Keratinocyte (primary cell): ENCODE data around the gene HOXB4. TPM values are rescaled to one million over a fixed set of nuclear protein-coding genes. Genes with fewer than 3 reads are reported as not detected.

Experiments used
- DNase-seq: peaks from one replicate; pipeline ENCODE4 v3.0.0-alpha.2; 2011; ENCODE audit warnings: low read depth, missing footprints, low spot score
- FAIRE-seq: peaks from 2 replicates; lab custom pipeline; 2011; peaks lifted over from hg19 to GRCh38; lab: Jason Lieb, UNC
- H2AFZ ChIP-seq: 2 replicates; pipeline ENCODE4 v1.6.0; 2012; ENCODE audit warnings: low read length, control low read depth, inconsistent platforms; ENCODE audit not compliant: control insufficient read depth
- H3K27ac ChIP-seq: 2 replicates; pipeline ENCODE4 v1.5.1; 2011; ENCODE audit warnings: low read length; ENCODE audit not compliant: control insufficient read depth, insufficient read depth
- H3K27me3 ChIP-seq: 3 replicates; pipeline ENCODE4 v1.6.0; 2011; ENCODE audit warnings: low read length; ENCODE audit not compliant: control insufficient read depth, insufficient read depth; ENCODE audit errors: extremely low read depth
- H3K36me3 ChIP-seq, 2 experiments: 2 replicates in 1 of 2; 3 replicates in 1 of 2; pipeline ENCODE4 v1.5.1; 2011; ENCODE audit warnings: low read length in 2 of 2, mild to moderate bottlenecking in 1 of 2; ENCODE audit not compliant: control insufficient read depth in 2 of 2, insufficient read depth in 2 of 2; ENCODE audit errors: extremely low read depth in 1 of 2
- H3K4me1 ChIP-seq: 3 replicates; pipeline ENCODE4 v1.5.1; 2011; ENCODE audit warnings: low read length; ENCODE audit not compliant: control insufficient read depth, insufficient read depth; ENCODE audit errors: extremely low read depth
- H3K4me2 ChIP-seq: 3 replicates; pipeline ENCODE4 v1.6.0; 2011; ENCODE audit warnings: low read depth, low read length; ENCODE audit not compliant: control insufficient read depth, insufficient read depth; ENCODE audit errors: extremely low read depth
- H3K4me3 ChIP-seq, 3 experiments: fragments of 200-600 bp in 1 of 3; sonication (generic) in 1 of 3; 2 replicates in 2 of 3; 3 replicates in 1 of 3; pipeline ENCODE4 v1.5.1; 2011 to 2016; ENCODE audit warnings: low read length in 3 of 3, mild to moderate bottlenecking in 3 of 3, control low read depth in 2 of 3, inconsistent platforms in 1 of 3, low read depth in 1 of 3, mixed read lengths in 1 of 3, mixed run types in 1 of 3, moderate library complexity in 1 of 3; ENCODE audit not compliant: control insufficient read depth in 2 of 3, insufficient read depth in 2 of 3; ENCODE audit errors: extremely low read depth in 1 of 3
- H3K79me2 ChIP-seq: 2 replicates; pipeline ENCODE4 v1.6.0; 2012; ENCODE audit warnings: low read length; ENCODE audit not compliant: control insufficient read depth, insufficient read depth
- H3K9ac ChIP-seq: 3 replicates; pipeline ENCODE4 v1.6.0; 2011; ENCODE audit warnings: low read length; ENCODE audit not compliant: control insufficient read depth, insufficient read depth; ENCODE audit errors: extremely low read depth
- H3K9me1 ChIP-seq: 3 replicates; pipeline ENCODE4 v1.6.0; 2011; ENCODE audit warnings: low read length; ENCODE audit not compliant: control insufficient read depth, insufficient read depth; ENCODE audit errors: extremely low read depth
- H3K9me3 ChIP-seq: 2 replicates; pipeline ENCODE4 v1.5.1; 2012; ENCODE audit warnings: low read depth, low read length; ENCODE audit not compliant: control insufficient read depth
- H4K20me1 ChIP-seq: 3 replicates; pipeline ENCODE4 v1.6.0; 2011; ENCODE audit warnings: low read length; ENCODE audit not compliant: control insufficient read depth, insufficient read depth; ENCODE audit errors: extremely low read depth
- CTCF ChIP-seq, 3 experiments: IDR thresholded peaks in 1 of 3; conservative IDR thresholded peaks in 1 of 3; optimal IDR thresholded peaks in 1 of 3; 2 replicates in 2 of 3; 3 replicates in 1 of 3; pipeline versions ENCODE3 to v1.5.1; 2011; ENCODE audit warnings: low read length in 3 of 3, mild to moderate bottlenecking in 3 of 3, moderate library complexity in 2 of 3, control low read depth in 1 of 3, inconsistent platforms in 1 of 3; ENCODE audit not compliant: insufficient read depth in 2 of 3; ENCODE audit errors: extremely low read depth in 1 of 3
- EZH2 ChIP-seq: IDR thresholded peaks from one replicate; pipeline ENCODE4 v1.6.1; 2012; ENCODE audit warnings: inconsistent platforms, mild to moderate bottlenecking, low read length, moderate library complexity
- dilution Hi-C: fragments of 300-500 bp; cut with MboI; formaldehyde crosslinking; loops from one replicate; pipeline ENCODE4 v1.7.0; 2020; ENCODE audit warnings: low sequenced_read_pairs; ENCODE audit not compliant: extremely low pct_ligation_motif_present
- polyA plus RNA-seq, 5 experiments: library from polyadenylated mRNA; depleted of rRNA in 3 of 5; stranded (reverse) in 3 of 5; stranded (forward) in 1 of 5; unstranded in 1 of 5; fragments of >200 nt; gene quantifications; 1 replicate in 1 of 5; 2 replicates in 3 of 5; 3 replicates in 1 of 5; pipeline versions ENCODE4 v1.2.1 to v1.2.3, GENCODE V29; 2011 to 2012; ENCODE audit warnings: missing spikeins in 2 of 5, low read depth in 1 of 5, low replicate concordance in 1 of 5

Gene HOXB4
- polyA plus RNA-seq, 1 donor (not counting 4 experiments of a cell fraction or from before 2014, with no cell fraction given) = 0.59 TPM

- no peak overlapping the region for H3K9ac ChIP-seq
- H3K4me3 ChIP-seq = no peak overlapping the region
- H3K79me2 ChIP-seq = no peaks in the 10 kb centered on the region
- H3K9me3 ChIP-seq = no peaks in the 10 kb centered on the region
- FAIRE-seq (no peak), DNase-seq (no peak)
- H3K9me1 ChIP-seq = no peaks in the 10 kb centered on the region
- H4K20me1 ChIP-seq = no peaks in the 10 kb centered on the region
- H3K27ac ChIP-seq = no peak overlapping the region
- dilution Hi-C loops = no loop called here
- no peak overlapping the region for H3K4me2 ChIP-seq
- peaks cover 90% of the 10 kb centered on the region for H3K27me3 ChIP-seq
- no peaks in the 10 kb centered on the region for H3K36me3 ChIP-seq
- no peak overlapping the region for H2AFZ ChIP-seq
- H3K4me1 ChIP-seq = peaks cover 10% of the 10 kb centered on the region
- TF ChIP-seq CTCF (optimal IDR thresholded peaks at IDR 0.05 in 1 of 3, IDR thresholded peaks at IDR 0.05 in 1 of 3, conservative IDR thresholded peaks at IDR 0.05 in 1 of 3; ENCODE audit: extremely low read depth in 1 of 3, insufficient read depth in 2 of 3, low read length in 3 of 3) = no peak
- no peak for TF ChIP-seq EZH2
Measured at GRCh38 chr17:48608494-48608834, 30.3 kb upstream of the HOXB4 start.

- DNase-seq (no peak), FAIRE-seq (no peak)
- no peak overlapping the region for H3K4me3 ChIP-seq
- no peak overlapping the region for H3K27ac ChIP-seq
- H3K4me2 ChIP-seq = no peak overlapping the region
- H4K20me1 ChIP-seq = no peaks in the 10 kb centered on the region
- H3K9ac ChIP-seq = no peak overlapping the region
- H2AFZ ChIP-seq = no peak overlapping the region
- no peaks in the 10 kb centered on the region for H3K79me2 ChIP-seq
- H3K36me3 ChIP-seq = no peaks in the 10 kb centered on the region
- dilution Hi-C loops = no loop called here
- peaks cover 11% of the 10 kb centered on the region for H3K4me1 ChIP-seq
- H3K9me1 ChIP-seq = no peaks in the 10 kb centered on the region
- TF ChIP-seq EZH2 (no peak), CTCF (optimal IDR thresholded peaks at IDR 0.05 in 1 of 3, IDR thresholded peaks at IDR 0.05 in 1 of 3, conservative IDR thresholded peaks at IDR 0.05 in 1 of 3; ENCODE audit: extremely low read depth in 1 of 3, insufficient read depth in 2 of 3, low read length in 3 of 3) (no peak)
- H3K9me3 ChIP-seq = no peaks in the 10 kb centered on the region
- peaks cover 91% of the 10 kb centered on the region for H3K27me3 ChIP-seq
Measured at GRCh38 chr17:48606892-48607614, 28.9 kb upstream of the HOXB4 start.
